Stimulated activated CD4-positive, alpha-beta T cell treated with anti-CD3 and anti-CD28 coated beads, Interleukin-2, amount 100 ng/mL, for 48 hours (primary cell): ENCODE data around the gene SLC1A3.

Experiments
- DNase-seq, 2 donors: peaks; one replicate each; pipeline ENCODE4 v3.0.0-alpha.2; 2020

The SLC1A3 gene

DNA sequence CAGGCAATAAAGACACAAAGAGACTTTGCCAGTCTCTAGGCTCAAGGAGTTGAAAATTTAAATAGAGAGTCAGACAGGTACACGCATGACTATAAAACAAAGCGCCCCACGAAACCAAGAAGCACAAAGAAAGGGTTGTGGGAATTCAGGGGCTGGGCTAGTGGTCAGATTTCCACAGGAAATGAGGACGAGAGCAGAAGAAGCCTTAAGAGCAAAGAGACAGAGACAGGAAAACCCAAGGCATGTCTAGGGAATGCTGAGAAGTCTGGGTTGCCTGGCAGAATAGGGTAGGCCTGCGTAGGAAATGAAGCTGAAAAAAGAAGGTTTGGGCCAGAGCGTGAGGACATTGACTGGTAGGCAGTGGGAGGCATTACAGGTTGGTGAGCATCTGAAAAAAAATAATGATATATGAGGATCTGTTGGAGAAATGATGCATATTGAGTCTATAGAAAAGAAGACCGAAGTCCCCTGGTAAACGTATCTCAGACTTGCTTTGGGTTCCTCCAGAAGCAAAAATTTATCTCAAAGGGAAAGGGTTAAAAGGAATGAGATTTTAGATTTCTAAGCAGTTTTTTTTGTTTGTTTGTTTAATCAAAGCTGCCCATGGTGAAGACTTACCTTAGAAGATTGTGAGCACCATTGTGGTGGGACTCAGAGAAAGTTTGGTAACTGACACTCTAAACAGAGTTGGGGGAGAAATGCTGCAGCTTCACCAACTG is 51.8 kb downstream of the SLC1A3 start:
- no peak for DNase-seq

- DNase-seq = no peak
Measured at GRCh38 chr5:36659411-36659810, 53.0 kb downstream of the SLC1A3 start.

- no peak for DNase-seq
Measured at GRCh38 chr5:36660397-36661049, 54.1 kb downstream of the SLC1A3 start.

- DNase-seq = no peak
Measured at GRCh38 chr5:36661456-36662220, 55.2 kb downstream of the SLC1A3 start.

GRCh38 chr5:36662291-36662851 is 56.0 kb downstream of the SLC1A3 start:
- no peak for DNase-seq

DNA sequence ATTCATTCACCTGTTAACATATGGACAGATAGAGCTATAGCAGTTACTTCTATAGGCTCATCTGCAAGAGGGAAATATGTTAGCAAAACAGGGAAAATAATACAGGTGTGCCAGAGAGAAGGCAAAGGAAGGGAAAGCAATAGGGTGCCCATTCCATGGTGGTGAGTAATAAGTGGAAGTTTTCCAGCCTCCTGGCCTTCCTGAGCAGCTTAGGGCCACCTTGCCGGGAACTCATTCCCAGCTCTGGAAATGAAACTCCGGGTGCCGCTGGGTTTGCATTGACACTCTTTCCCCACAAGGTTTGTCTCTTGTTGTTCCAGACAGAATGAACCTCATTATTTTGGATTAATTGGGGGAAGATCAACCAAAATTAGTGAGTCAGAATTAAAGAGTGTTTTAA is 58.4 kb downstream of the SLC1A3 start:
- no peak for DNase-seq

DNA sequence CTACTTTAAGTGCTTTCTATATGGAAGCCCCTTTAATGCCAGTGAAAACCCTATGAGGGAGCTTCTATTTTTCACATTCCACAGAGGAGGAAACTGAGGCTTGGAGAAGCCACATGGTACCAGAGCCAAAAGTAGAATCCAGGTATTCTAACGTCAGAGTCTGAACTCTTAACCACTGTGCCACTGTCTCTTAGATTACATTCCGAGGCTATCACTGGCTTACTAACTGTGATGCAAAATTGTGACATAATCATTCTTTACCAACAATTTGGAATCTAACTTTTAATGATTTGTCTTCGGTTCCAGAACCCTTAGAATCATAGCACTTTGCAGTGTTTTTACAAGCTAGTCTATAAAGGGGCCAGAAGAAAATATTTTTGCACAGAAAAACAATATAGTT is 59.2 kb downstream of the SLC1A3 start:
- DNase-seq = no peak

- DNase-seq = no peak
Measured at GRCh38 chr5:36666274-36666673, 59.9 kb downstream of the SLC1A3 start.

GRCh38 chr5:36666986-36667385 is 60.6 kb downstream of the SLC1A3 start:
- no peak for DNase-seq

DNA sequence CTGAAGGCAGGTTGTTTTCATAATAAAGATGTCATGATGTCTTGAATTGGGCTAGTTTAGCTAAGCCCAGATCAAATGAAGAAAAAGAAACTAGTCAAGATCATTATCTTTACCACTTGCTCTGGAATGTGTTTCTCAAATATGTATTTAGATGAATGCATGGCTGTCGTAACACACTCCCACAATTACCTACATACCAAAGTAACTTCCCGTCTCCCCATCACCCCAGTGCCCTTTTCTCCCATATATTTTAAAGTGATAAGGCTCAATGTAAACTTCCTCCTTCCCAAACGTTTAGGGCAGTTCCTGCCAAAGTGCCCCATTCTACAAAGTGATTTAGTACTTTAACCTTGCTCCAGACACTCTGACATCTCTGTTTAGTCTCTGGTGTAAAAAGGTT is 61.4 kb downstream of the SLC1A3 start:
- DNase-seq = no peak

DNA sequence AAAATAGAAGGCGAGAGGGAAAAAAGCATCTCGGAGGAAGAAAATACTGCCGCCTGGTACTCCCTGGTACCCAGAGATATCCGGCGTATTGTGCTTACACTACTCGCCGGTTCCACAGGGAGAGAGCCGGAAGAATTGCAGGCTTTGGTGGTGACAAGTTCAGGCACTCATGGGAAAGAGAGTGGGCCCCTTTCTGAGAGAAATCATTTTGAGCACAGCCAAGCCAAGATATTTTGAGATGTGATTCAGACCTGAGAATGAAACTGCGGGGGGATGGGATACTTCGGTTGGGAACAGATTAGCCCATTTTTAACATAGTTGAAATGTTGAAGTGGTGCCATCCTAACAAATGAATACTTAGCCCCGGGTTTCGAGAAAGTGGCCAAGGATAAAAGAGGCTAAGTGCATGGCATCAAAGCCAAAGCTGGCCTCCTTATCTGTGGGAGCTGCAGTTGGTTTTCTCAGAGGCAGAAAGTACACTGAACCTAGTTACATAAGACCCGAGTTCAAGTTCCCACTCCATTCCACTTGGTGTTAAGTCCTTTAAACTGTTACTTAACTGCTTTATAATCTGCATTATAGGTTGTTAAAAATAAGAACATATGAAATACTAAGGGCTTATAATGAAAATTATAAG is 62.7 kb downstream of the SLC1A3 start:
- DNase-seq = no peak

DNA sequence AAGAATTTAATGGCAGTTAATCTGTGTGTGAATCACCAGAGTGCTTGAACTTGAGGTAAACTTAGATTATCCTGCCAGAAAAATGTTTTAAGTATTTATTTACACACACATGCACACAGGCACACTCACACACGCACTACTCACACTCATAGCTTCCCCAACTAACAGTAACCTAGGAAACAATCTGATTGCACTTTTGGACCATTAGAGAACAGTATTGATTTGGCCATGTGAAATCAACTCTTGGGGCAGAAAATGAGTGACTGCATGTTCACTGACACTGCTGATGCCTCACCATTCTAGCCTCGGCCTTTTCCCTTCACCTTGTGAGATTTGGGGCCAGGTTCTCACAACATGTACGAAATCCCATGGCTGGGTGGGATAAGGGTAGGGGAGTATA is 64.1 kb downstream of the SLC1A3 start:
- no peak for DNase-seq

GRCh38 chr5:36675282-36675681 is 68.9 kb downstream of the SLC1A3 start:
- no peak for DNase-seq

- DNase-seq = no peak
Measured at GRCh38 chr5:36679221-36679989, 73.0 kb downstream of the SLC1A3 start.

DNA sequence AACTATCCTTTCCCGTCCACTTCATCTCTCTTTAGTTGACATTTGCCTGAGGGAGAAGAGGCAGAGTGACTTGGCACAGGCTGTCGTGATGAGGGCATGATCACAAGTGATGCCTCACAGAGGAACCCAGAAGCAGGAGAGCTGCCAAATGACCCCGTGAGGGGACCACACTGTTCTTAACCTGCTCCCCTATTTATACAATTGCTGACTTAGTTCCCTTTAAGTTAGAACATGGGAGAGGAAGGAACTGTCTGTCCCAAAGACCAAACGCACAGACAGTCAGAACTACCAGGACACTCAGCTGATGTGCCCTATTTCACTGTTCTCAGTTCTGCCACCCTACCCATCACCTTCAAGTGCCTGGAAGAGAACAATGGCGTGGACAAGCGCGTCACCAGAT is 73.7 kb downstream of the SLC1A3 start:
- DNase-seq = no peak

DNA sequence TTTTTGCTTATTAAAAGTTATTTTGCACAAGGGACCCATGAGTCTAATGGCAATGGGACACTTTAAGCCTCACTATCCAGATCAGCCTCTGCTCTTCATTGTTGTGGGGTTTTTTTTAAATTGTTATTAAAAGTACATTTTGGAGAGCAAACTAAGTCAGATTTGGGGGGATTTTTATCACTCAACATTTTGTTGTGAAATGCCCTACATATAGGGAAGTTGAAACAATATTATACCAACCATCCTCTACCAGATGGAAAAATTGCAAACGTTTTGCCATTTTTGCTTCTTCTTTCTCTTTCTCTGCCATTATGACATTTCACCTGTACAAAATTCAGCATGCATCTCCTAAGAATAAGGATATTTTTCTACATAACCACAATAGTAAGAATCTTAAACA is 75.3 kb downstream of the SLC1A3 start:
- DNase-seq = no peak

- DNase-seq = no peak
Measured at GRCh38 chr5:36682499-36682898, 76.1 kb downstream of the SLC1A3 start.

- DNase-seq = no peak
Measured at GRCh38 chr5:36683821-36684434, 77.5 kb downstream of the SLC1A3 start.

DNA sequence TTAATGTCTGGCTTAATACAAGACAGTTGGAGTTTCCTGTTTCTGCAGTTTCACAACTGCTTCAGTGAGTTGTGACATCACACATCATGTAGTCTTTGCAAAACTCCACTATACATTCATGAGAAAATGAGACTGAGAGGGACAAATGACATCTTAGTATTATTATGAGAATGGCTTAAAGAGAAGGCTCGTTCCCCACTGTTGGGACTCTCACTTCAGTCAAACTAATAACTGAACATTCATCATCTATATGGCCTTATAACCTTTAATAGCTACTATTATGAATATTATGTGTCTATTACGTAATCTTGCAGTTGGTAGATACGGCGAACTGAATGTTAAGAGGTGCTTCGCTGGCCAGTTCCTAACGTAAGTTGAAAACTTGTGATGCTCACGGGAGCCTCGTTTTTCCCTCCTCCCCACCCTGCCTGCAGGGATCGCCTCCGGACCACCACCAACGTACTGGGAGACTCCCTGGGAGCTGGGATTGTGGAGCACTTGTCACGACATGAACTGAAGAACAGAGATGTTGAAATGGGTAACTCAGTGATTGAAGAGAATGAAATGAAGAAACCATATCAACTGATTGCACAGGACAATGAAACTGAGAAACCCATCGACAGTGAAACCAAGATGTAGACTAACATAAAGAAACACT is 79.4 kb downstream of the SLC1A3 start:
- DNase-seq = no peak

DNA sequence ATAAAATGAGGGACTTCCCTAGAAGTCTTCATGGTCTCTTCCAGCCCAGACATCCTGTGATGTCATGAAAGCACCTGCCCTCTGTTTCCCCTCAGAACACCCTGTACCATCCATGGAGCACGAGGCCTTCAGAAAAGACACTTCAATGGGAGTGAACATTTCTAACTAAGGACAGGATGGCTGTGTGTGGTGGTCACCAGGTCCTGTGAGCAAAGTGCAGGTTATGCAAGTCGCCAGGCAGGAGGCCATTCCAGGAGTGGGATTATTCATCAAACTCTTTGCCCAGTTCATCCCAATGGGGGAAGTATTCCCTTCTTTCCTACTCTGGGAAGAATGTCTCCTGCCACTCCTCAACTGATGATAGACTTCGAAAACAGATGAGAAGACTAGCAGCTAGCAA is 80.5 kb downstream of the SLC1A3 start:
- no peak for DNase-seq

DNA sequence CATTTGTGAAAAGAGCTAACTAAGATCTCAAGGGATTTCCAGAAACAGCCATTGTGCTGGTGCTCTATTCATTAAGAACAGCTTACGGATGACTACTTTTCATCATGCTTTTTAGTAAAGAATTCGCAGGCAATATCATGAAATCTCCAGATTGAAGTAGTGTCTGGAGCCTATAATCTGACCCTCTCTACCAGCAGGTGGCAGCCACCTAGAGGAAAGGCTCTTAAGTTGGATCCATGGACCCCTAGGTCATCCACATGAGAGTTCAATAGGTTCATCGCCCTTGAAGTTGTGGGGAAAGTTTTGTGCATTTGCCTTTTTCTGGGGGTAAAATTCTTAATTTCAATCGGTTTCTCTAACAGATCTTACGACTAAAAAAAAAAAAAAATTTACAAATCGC is 82.3 kb downstream of the SLC1A3 start:
- no peak for DNase-seq
